DMS 273 treated with DMSO at 0.1 percent for 48 hours (cell line): ENCODE results near the gene CCDC116.
"Not testable (repeated sequence)": the region's sequence is repeated elsewhere in the genome, so short reads cannot be mapped to it uniquely, and the experiment has no call there.

Experiments
- DNase-seq: peaks from one replicate; lab custom pipeline; 2025; lab: John Stamatoyannopoulos, UW

The CCDC116 gene

DNA sequence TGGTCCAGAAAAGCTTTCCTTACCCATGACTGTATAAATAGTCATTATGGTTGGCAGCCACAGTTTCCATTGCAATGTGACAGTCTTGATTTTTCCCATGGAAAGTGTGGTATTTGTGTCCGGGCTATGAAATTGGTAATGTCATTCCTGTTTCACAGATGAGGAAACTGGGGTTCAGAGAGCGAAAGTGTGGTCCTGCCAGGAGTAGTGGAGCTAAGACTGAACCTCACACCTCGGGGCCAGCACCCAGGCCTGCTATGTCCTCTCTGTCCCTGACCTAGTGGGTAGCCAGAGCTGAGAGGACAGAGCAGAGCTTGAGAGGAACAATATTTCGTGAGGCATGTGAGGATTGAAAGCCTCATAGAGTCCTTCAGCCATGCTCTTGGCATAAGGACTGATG is 1.5 kb upstream of the CCDC116 start:
- DNase-seq = no peak

DNA sequence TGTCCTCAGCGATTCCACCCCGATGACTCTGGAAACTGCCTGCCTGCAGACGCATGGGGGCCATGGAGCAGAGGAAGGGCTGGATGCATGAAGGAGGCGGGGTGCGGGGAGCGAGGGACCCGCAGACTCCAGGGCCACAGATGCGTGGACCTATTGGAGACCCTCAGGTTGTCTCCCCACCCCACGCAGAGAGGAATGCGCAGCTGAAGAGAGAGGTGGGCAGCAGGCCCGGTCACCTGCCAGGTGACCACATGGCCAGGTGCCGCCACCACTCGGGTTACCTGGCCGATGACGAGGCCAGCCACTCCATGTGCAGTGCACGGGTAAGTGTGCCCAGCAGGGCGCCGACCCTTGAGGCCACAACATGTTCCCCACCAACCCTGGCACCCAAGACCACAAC is 371 bp downstream of the CCDC116 start:
- no peak for DNase-seq

DNA sequence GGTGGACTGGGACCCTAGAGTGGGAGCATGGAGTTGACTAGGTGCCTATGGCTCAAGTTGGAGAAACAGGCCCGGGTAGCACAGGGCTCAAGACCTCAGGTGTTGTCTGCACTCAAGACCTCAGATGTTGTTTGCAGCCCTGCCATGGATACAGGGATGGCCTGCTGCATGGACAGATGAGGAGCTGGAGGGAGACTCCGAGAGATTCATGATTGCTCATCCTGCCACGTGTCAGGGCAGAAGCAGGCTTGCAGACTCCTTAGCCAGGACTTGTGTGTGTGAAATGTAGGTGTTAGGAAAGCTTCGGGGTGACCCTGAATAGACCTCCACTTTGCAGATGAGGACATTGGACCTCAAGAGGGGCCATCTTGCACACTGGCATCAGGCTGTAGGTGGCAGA is 921 bp downstream of the CCDC116 start:
- DNase-seq = no peak

DNA sequence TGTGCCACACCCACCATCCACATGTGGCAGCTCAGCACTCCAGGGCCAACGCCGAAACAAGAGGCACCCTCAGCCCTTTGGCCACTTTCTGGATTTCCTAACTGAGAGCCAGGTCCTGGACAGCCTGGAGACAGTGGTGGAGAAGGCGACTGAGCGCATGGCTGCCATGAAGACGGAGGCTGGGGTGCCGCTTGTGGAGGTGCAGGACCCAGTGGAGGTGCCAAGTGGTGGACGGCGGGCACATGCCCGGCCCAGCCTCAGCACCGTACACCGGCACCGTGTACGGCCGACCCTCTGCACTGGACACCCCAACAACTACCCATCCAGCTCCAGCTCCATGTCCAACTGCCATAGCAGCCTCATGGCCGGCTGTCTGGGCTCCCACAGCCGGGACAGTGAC is 1.5 kb downstream of the CCDC116 start:
- no peak for DNase-seq

DNA sequence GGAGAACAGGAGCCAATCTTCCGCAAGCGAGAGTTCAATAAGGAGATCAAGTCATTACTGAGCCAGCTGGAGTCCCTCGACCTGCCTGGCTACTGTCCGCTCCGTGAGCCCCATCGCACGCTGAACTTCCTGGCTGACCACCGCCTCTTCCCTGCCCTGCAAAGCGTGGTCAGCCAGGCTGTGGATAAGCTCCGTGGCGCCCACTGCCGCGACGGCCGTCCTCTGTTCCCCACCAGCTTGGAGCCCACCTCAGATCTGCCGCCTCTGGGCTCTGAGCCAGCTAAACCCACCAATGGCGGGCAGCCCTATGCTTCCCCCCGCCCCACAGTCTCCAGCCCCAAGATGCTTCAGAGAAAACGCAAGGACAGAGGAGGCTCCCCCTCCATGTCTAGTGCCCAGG is 2.3 kb downstream of the CCDC116 start:
- no peak for DNase-seq

DNA sequence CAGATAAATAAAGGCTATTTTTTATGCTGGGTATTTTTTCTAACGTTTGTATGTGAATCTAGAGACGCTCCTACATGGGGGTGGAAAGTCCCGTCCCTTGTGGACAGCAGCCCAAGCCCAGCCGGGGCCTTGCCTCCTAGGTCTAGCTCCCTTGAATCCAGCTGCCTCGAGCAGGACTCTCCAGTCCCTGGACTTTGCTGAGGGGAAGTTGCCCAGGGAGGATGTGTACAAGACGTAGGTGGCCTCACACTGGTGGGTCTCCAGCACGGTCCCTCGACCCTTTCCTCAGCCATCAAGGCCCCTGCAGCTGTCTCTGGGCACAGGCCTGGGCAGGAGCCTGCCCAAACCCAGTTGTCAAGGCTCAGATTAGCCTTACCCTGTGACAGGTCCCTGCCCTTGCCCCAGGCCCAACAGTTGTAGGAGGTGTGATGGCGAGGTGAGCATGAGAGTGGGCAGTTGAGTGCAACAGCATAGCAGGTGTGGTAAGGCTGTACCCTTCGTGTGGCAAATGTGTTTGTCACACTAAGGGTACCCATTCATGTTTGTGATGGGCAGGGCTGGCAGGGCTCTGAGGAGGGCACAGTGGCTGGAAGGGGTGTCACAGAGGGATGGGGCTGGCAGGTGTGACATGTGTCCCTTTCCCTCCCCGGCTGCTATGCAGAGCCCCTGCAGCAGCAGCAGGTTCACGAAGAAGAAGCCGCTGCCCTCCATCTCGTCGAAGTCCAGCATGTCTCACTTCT is 3.4 kb downstream of the CCDC116 start:
- DNase-seq = no peak

DNA sequence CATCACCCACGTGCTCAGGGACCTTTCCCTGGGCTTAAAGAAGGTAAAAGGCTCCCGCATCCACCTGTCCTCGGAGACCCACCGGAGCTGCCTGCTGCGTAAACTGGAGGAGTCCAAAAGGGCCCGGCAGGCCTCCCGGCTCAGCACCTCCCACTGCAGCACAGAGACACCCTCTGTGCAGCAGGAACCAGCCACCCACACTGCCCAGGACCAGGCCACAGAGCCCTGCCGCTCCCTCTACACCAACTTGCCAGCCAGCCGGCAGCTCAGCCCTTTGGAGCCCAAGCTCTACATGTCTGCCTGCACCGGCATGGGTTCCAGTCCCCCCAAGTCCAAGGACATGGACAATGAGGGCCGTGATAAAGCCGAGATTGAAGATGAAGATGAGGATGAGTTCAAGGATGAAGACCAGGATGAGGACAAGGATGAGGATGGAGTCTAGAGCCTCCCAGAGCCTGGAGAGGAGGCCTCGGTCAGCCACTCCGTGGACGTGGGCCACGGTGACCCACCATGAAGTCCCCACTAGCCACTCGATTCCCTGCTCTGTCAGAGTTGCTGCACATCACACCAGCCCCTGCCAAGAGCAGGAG is 4.2 kb downstream of the CCDC116 start:
- no peak for DNase-seq

DNA sequence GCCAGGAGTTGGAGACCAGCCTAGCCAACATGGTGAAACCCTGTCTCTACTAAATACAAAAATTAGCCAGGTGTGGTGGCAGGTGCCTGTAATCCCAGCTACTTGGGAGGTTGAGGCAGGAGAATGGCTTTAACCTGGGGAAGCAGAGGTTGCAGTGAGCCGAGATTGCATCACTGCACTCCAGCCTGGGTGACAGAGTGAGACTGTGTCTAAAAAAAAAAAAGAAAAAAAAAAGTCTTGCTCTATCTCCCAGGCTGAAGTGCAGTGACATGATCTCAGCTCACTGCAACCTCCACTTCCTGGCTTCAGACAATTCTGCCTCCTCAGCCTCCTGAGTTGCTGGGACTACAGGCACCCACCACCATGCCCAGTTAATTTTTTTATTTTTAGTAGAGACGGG is 4.9 kb downstream of the CCDC116 start:
- DNase-seq = not testable (repeated sequence)

DNA sequence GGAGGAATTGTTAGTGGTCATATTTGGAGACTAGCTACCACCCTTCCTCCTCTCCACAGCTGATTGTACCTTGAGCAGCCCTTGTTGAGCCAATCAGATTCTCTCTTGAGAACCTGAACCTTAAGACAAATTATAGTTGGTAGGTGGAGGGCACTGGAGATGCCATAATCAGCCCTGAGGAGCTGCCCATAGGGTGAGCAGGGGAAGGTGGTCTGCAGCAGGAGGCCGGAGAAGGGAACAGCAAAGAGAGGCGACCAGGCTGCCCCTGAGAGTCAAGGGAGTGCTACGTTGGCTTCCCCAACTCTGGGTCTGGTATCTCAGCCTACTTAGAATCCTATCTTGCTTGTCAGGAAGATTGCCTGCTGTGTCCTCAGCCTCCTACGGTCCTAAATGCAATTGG is 6.8 kb downstream of the CCDC116 start:
- no peak for DNase-seq

DNA sequence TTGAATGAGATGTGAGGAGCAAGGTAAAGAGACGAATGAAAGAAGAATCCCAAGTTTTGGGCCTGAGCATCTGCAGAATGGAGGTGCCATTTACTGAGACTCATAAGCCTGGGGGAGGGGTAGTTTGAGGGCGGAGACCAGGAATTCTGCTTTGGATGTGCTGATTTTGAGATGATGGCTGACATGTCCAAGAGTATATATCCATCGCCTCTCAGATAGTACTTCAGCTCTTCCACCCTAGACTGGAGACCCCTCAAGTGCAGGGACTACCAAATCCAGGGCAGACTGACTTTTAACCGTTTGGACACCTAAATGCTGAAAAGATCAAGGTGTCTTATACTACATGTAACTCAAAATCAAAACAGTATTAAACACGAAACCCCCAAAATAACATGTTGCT is 8.2 kb downstream of the CCDC116 start:
- no peak for DNase-seq

DNA sequence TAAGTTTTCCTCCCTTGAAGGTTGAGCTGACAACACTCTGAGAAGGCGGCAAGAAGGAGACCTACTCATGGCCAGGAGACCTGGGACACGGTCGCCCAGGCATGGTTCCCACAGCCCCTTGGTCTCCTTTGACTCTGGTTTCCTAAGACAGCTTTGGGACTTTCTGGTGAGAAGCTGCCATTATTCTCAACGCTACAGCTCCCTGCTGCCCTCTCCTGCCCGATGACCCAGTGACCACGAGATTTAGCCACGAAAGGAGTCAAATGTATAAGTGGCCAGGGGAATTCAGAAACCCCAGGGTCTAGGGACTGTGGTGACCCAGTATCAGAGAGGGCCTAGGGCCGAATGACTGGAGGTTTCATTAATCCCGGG is 8.8 kb downstream of the CCDC116 start:
- no peak for DNase-seq

DNA sequence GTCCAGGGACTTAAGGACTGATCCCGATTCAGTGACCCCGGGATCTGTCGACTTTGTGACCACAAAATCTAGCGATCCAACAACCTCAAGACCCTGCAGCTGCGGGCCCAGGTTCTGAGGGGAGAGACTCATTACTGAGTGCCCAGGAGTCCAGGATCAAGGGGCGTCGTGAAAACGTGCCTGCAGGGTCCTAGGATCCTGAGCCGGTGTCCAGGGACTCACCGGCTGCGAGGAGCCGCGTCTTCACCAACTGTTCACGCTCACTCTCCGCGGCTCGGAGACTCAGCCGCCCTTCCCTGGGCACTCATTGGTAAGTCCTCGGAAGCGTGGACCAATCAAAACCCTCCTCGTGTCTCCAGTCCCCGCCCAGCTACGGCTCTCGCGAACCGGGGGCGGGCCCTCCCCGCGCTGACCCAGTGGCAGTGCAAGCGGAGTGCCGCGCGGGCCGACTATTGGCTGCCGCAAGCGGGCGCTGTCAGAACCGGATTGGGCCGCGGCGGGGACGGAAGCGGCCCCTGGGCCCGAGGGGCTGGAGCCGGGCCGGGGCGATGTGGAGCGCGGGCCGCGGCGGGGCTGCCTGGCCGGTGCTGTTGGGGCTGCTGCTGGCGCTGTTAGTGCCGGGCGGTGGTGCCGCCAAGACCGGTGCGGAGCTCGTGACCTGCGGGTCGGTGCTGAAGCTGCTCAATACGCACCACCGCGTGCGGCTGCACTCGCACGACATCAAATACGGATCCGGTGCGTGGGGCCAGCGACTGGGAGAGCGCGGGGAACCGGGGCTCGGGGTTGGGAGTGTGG is 9.4 kb downstream of the CCDC116 start, which contains the start of gene SDF2L1:
SDF2L1 (plus strand) TSS at position 514 of the 795 bp plus-strand sequence; CDS start at position 549, 35 bp downstream.
- peak; percentile 93 for DNase-seq

DNA sequence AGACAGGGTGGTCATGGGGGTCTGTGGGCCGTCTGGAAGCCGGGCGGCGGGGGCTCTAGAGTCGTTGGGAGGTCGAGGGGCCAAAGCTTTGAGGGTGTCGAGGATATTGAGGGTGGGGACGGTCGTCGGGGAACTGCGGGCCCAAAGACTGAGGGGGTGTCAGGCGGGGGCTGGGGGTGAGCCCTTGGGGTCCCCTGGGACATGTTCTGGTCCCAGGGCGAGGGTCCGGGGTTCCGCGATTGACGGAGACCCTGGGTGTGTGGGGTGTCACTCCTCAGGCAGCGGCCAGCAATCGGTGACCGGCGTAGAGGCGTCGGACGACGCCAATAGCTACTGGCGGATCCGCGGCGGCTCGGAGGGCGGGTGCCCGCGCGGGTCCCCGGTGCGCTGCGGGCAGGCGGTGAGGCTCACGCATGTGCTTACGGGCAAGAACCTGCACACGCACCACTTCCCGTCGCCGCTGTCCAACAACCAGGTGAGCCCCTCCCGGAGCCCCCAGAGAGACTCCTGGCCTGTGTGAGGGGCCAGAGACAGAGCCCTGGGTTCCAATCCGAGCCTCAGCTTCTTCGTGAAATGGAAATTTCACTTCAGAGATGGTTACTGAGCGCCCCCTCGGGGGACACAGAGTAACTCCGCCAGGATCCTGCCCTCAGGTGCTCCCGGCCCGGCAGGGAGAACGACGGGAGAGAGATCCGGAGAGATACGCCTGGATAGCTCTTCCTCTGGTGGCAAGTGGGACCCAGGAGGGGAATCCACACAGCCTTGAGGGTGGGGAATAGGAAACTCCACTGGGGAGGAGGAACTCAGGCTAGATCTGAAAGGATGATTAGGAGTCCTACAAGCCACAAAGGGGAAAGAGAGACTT is 10.3 kb downstream of the CCDC116 start:
- DNase-seq = peak; percentile 8

DNA sequence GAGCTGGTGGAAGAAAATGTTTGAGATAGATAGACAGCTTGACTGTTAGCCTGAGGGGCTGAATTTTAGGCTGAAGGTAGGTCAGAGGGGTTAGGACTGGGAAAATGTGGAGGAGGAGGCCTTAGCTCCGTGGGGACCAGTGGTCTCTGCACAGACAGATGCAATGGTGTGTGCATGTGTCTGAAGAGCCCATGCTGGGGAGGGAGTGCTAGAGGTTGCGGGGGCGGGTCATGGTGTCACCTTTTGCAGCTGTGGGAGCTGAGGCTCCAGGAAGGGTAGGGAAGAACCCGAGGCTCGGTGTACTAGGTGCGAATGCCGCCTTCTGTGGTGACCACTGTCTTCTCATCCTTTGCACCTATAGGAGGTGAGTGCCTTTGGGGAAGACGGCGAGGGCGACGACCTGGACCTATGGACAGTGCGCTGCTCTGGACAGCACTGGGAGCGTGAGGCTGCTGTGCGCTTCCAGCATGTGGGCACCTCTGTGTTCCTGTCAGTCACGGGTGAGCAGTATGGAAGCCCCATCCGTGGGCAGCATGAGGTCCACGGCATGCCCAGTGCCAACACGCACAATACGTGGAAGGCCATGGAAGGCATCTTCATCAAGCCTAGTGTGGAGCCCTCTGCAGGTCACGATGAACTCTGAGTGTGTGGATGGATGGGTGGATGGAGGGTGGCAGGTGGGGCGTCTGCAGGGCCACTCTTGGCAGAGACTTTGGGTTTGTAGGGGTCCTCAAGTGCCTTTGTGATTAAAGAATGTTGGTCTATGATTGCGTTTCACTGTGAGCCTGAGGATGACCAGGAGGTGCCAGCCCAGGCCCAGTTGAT is 11.2 kb downstream of the CCDC116 start:
- no peak for DNase-seq

DNA sequence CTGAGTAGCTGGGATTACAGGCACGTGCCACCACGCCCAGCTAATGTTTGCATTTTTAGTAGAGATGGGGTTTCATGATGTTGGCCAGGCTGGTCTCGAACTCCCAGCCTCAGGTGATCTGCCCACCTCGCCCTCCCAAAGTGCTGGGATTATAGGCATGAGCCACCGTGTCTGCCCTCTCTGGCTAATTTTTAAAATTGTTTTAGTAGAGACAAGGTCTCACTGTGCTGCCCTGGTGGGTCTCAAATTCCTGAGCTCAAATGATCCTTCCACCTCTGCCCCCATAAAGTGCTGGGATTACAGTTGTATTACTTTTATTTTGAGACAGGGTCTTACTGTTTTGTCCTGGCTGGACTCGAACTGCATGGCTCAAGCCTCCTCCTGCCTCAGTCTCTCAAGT is 13.0 kb downstream of the CCDC116 start:
- not testable (repeated sequence) for DNase-seq

DNA sequence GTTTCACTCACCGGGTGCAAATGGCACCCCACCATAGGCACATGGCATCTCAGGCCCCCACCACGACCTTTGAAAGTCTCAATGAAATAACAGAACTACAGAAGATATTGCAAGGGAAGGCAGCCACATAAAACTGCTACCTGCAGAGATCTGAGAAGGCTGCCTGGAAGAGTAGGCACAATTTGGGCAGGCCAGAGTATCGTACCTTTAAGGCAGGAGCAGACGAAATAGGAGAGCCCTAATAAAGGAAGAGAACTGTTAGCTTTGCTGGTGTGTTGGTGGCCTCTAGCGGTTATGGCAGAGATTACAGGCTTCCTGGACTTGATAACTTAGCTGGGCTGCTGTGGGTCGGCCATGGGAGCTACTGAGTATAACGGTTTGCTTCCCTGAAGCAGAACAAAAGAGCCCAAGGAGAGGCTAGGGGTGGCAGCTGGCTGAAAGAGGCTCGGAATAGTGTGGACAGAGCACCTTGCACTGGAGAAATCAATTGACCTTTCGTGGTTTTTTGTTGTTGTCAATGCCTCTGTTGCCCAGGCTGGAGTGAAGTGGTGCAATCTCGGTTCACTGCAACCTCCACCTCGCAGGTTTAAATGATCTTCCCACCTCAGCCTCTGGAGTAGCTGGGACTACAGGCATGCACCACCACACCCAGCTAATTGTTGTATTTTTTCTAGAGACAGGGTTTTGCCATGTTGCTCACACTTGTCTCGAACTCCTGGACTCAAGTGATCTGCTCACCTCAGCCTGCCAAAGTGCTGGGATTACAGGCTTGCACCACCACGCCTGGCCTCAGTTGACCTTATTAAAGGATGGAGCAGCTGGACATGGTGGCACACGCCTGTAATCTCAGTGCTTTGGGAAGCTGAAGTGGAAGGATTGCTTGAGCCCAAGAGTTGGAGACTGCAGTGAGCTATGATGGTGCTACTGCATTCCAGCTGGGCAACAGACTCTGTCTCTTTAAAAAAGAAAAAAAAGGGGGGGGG is 14.3 kb downstream of the CCDC116 start:
- peak; percentile 29 for DNase-seq

DNA sequence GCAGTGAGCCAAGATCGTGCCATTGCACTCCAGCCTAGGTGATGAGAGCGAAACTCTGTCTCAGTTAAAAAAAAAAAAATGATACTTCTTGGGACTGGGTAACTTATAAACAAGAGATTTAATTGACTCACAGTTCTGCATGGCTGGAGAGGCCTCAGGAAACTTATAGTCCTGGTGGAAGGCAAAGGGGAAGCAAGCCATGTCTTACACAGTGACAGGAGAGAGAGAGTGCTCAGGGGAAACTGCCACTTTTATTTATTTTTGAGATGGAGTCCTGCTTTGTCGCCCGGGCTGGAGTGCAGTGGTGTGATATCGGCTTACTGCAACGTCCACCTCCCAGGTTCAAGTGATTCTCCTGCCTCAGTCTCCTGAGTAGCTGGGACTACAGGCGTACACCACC is 17.7 kb downstream of the CCDC116 start:
- DNase-seq = no peak

DNA sequence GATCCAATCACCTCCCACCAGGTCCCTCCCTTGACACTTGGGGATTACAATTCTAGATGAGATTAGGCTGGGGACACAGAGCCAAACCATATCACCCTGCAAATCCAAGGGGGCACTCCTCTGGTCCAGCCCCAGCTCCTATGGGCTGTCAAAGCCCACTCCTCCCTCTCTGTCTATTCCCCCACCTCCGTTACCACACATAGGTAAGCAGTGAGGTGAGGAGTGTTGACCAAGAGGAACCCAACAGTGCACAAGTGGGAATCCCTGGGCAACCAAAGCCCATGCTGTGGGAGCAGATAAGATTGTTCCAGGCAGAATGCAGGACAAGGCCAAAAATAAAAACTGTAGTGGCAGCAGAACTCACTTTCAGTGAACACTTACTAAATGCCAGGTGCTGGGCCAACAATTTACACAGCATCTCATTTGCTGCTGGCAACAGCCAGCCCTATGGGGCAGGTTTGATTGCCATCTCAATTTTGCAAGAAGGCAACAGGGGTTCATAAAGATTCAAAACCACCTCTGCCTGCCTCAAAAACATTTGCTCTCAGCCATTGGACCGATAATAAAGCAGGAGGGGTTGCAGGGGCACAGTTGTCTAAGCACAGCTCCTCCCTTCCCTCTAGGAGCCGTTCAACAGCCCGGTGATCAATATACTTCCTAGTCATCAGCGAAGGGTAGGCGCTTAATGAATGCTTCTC is 18.4 kb downstream of the CCDC116 start:
- no peak for DNase-seq

DNA sequence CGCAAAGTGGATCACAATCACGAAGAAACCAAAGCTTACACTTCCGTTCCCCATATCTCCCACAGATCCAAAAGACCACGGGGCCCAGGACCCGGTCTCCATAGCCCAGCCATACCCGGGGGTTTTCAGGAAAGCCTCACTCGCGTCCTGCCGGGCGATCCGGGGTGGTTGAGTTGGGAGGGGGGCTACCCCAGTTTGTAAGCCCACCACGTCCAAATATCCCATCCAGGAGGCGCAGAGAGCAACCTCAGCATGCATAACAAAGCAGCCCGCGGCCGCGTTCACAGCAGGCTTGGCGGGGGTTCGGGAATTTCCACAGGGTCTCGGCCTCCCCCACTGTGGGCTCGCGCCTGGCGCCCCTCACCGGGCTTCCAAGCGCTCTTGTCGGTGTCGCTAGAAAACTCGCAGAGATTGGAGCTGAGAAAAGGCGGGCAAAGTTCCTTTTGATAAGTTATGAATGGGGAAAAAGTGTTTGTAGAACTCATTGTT is 19.0 kb downstream of the CCDC116 start:
- no peak for DNase-seq
